ENCODE data around the gene FOXD4L3.
"Not testable (repeated sequence)": the region's sequence is repeated elsewhere in the genome, so short reads cannot be mapped to it uniquely, and the experiment has no call there.

Gene FOXD4L3

GRCh38 chr9:68302567-68302966 lies at the start of gene FOXD4L3:
Gene FOXD4L3, plus strand, starts transcription at chr9:68302867. Its CDS starts 85 bp downstream, at chr9:68302952.
- H3K4me3 ChIP-seq (ENCODE audit: low read length), result not testable (repeated sequence)

- not testable (repeated sequence) for H3K4me3 ChIP-seq (ENCODE audit: low read length)
Measured at GRCh38 chr9:68281041-68281440, 21.6 kb upstream of the FOXD4L3 start.

- not testable (repeated sequence) for H3K4me3 ChIP-seq (ENCODE audit: low read length)
Measured at GRCh38 chr9:68303771-68304170, 1.1 kb downstream of the FOXD4L3 start.

GRCh38 chr9:68304212-68304611 lies 1.5 kb downstream of the FOXD4L3 start:
- not testable (repeated sequence) for H3K4me3 ChIP-seq (ENCODE audit: low read length)

- H3K4me3 ChIP-seq (ENCODE audit: low read length), result not testable (repeated sequence)
Measured at GRCh38 chr9:68304777-68305176, 2.1 kb downstream of the FOXD4L3 start.

- not testable (repeated sequence) for H3K4me3 ChIP-seq (ENCODE audit: low read length)
Measured at GRCh38 chr9:68305680-68306285, 3.1 kb downstream of the FOXD4L3 start.

- H3K4me3 ChIP-seq (ENCODE audit: low read length), result not testable (repeated sequence)
Measured at GRCh38 chr9:68306391-68306964, 3.8 kb downstream of the FOXD4L3 start.

- not testable (repeated sequence) for H3K4me3 ChIP-seq (ENCODE audit: low read length)
Measured at GRCh38 chr9:68307127-68307526, 4.5 kb downstream of the FOXD4L3 start.

GRCh38 chr9:68307654-68308053 lies 5.0 kb downstream of the FOXD4L3 start:
- not testable (repeated sequence) for H3K4me3 ChIP-seq (ENCODE audit: low read length)

- H3K4me3 ChIP-seq (ENCODE audit: low read length), result not testable (repeated sequence)
Measured at GRCh38 chr9:68311208-68311607, 8.5 kb downstream of the FOXD4L3 start.

- not testable (repeated sequence) for H3K4me3 ChIP-seq (ENCODE audit: low read length)
Measured at GRCh38 chr9:68318209-68318608, 15.5 kb downstream of the FOXD4L3 start.

GRCh38 chr9:68323749-68324148 lies 21.1 kb downstream of the FOXD4L3 start:
- H3K4me3 ChIP-seq (ENCODE audit: low read length), result not testable (repeated sequence)

GRCh38 chr9:68324518-68324917 lies 21.9 kb downstream of the FOXD4L3 start:
- H3K4me3 ChIP-seq (ENCODE audit: low read length), result not testable (repeated sequence)

GRCh38 chr9:68329106-68329505 lies 26.4 kb downstream of the FOXD4L3 start:
- H3K4me3 ChIP-seq (ENCODE audit: low read length), result not testable (repeated sequence)

GRCh38 chr9:68330531-68331173 lies 28.0 kb downstream of the FOXD4L3 start:
- H3K4me3 ChIP-seq (ENCODE audit: low read length), result not testable (repeated sequence)

- H3K4me3 ChIP-seq (ENCODE audit: low read length), result not testable (repeated sequence)
Measured at GRCh38 chr9:68332122-68332521, 29.5 kb downstream of the FOXD4L3 start.

GRCh38 chr9:68335935-68336334 lies 33.3 kb downstream of the FOXD4L3 start:
- not testable (repeated sequence) for H3K4me3 ChIP-seq (ENCODE audit: low read length)

- not testable (repeated sequence) for H3K4me3 ChIP-seq (ENCODE audit: low read length)
Measured at GRCh38 chr9:68336639-68337339, 34.1 kb downstream of the FOXD4L3 start.

- not testable (repeated sequence) for H3K4me3 ChIP-seq (ENCODE audit: low read length)
Measured at GRCh38 chr9:68338000-68338399, 35.3 kb downstream of the FOXD4L3 start.

GRCh38 chr9:68342265-68343025 lies 39.8 kb downstream of the FOXD4L3 start:
- H3K4me3 ChIP-seq (ENCODE audit: low read length), result not testable (repeated sequence)

GRCh38 chr9:68343242-68343641 lies 40.6 kb downstream of the FOXD4L3 start:
- not testable (repeated sequence) for H3K4me3 ChIP-seq (ENCODE audit: low read length)

Measured in GM08714 (cell line).